Activated CD4-positive, alpha-beta T cell treated with anti-CD3 and anti-CD28 coated beads, Interleukin-2, Interleukin-4, amounts not matched to agents 100 ng/mL and 50 ng/mL, durations not matched to agents 16 hours and 8 hours (primary cell): ENCODE measurements around the gene PCP4L1.
A peak's percentile ranks its signal among the peaks of the same experiment; 100 is the strongest.
"Not testable (repeated sequence)": the region's sequence is repeated elsewhere in the genome, so short reads cannot be mapped to it uniquely, and the experiment has no call there.

Experiments
- DNase-seq: peaks from one replicate; pipeline ENCODE4 v3.0.0-alpha.2; 2020; ENCODE audit warnings: low spot score

Gene PCP4L1

GRCh38 chr1:161258439-161259344 is at the start of gene PCP4L1:
Gene PCP4L1 (plus strand): TSS chr1:161258745. CDS start chr1:161258975, 230 bp downstream.
- DNase-seq = peak; percentile 33

DNA sequence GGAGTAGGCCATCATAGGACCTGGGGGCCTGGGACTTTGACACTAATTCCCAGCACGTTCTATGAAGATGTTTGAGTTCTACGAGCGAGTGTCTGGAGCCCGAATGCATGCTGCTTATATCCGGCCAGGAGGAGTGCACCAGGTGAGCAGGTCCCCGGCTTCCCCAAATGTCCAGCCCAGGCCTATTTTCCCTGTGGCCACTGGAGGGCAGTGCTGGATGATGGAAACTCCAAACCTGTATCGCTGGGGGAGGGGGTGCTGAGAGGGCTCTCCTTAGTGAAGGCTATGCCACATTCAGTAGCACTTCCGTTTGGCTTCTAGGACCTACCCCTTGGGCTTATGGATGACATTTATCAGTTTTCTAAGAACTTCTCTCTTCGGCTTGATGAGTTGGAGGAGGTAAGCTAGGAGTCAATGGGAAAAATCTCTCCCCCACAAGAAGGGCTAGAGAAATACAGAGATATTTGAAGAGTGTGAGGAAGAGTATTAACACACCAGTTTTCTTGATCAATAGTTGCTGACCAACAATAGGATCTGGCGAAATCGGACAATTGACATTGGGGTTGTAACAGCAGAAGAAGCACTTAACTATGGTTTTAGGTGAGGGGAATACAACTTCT is 48.6 kb upstream of the PCP4L1 start:
- peak; percentile 67 for DNase-seq

- DNase-seq = no peak
These were observed 44.2 kb upstream of the PCP4L1 start for GRCh38 chr1:161214369-161214768.

DNA sequence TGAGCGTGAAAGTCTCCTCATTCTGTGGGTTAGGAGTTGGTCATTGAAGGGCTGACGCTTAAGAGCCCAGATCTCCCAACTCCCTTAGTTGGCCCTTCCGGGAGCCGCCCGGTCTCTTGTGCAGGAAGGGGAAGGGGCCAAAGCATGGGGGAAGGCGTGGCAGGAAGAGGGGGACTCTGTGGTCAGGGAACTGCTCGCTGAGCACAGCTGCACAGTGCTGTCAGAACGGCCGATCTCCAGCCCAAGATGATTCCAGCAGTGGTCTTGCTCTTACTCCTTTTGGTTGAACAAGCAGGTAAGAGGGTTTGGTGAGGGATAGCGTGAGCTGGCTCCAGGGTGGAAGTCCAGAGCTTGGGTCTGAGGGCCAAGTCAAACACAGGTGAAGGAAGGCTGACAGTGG is 43.5 kb upstream of the PCP4L1 start, which contains the start of gene FCER1G:
Gene FCER1G, plus strand, starts transcription at position 220 of the 400 bp plus-strand sequence. Its CDS starts 27 bp downstream, at position 247.
- no peak for DNase-seq

DNA sequence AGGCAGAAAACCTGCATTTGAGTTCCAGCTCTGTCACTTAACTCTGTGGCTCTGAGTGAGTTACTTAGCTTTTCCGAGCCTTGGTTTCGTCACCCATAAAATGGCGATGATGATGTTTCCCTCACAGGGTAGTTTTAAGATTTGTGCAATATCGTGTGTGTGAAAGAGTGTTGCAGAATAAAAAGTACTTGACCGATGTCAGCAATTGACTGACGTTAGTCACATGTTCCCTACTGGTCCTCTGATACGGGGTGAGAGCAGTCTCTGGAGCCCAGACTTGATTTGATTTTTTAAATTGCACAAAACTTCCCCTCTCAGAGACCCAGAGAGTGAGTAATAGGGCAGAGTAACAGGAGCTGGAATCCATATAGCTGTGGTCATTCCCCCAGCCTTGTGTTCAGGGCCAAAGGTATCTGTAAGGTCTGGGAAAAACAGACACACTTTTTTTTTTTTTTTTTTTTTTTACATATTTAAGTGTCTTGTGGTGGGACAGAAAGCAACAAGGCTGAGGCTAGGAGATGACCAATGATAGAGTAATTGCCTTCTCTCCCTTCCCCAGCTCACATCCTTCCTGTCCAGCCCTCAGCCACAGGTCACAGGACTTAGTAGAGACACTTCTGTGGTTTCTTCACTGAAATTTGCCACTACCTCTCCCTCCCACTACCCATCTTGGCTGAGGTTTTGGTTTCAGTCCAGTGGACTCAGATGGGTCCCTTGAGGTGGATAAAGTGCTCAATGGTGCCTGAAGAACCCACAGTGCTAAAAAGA is 41.4 kb upstream of the PCP4L1 start:
- DNase-seq = peak; percentile 24

- no peak for DNase-seq
These were observed 40.7 kb upstream of the PCP4L1 start for GRCh38 chr1:161217831-161218230.

- no peak for DNase-seq
These were observed 40.1 kb upstream of the PCP4L1 start for GRCh38 chr1:161218301-161219077.

DNA sequence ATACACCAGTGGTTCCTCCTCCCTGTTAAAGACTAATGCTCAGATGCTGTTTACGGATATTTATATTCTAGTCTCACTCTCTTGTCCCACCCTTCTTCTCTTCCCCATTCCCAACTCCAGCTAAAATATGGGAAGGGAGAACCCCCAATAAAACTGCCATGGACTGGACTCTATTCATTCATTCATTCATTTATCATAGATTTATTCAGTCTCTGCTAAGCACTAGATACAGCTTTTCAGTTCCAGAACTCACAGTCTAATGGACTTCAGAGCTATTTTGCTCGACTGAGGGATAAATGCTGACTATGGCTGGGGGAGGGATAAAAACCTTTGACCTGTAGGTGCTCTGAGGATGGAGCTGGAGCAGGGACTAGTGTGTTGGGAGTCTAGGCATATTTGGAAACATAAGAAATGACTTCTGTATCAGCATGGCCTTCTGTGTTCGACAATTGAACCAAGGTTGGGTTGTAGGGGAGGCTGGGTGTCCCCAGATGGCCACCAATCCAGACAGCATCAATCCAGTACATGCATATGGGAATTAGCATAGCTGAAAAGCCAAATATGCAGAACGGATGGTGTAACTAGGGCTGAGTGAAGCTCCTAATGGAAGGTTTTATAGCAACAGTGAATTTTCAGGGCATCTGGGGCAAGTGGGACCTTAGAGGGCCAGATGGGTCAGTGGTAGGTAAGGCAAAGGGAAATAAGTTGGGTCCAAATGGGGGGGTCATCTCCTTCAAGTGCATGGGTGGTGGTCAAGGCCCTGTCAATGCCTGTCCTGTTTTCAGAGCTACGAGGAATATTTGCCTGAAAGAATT is 39.3 kb upstream of the PCP4L1 start:
- no peak for DNase-seq

DNA sequence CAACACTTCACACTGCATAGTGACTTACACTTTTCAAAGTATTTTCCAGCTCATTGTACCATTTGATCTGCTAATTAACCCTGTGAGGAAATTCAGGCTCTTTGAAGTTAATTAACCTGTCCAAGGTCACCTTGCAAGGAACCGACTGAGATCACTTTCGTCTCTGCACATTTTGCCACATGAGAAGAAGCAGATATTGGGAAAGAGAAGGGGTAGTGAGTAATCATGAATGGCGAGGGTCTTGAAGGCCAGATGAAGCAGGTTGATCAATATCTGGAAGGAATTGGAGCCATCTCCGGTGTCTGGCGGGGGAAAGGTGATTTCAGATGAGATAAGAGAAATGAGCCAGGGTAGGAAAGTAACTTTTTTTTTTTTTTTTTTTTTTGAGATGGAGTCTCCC is 38.5 kb upstream of the PCP4L1 start:
- DNase-seq = no peak

GRCh38 chr1:161222175-161223019 is 36.1 kb upstream of the PCP4L1 start:
- DNase-seq = no peak

DNA sequence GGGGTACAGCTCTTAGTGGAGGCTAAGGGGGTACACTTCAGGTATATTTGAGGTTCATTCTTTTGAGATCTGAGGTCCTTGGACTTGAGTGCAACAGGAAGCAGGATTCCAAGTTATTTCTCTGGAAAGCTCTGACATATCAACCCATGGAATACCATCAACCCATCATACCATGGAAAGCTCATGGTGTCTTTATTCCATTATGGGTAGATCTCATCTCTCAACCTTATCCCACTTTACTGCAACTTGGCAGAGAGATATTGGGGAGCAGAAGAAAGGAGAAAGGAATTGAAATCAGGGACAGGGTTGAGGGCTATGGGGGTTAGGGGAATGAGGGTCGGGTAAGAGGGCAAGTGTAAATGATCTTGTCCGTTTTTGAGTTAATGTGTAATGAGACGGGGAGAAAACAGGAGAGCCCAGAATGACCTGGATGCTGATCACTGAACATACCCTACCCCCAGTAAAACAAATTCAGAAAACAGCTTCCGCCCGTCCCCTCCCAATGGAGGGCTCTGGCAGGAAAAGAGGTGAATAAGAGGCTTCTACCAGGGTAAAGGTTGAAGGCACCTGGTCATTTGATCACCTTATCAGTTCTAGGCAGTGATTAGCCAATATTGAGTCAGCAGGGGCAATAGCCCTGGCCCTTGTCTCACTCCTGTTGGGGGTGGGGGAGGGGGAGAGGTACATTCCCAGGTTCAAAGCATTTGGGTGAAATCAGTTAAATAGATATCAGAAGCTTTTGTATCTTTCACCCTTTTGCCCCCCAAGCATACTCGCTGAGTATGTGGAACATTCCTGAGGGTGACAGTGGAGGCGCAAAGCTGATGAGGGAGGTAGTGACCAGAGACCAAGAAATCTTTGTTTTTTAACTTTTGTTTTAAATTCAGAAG is 34.5 kb upstream of the PCP4L1 start:
- no peak for DNase-seq

GRCh38 chr1:161224695-161225087 is 33.9 kb upstream of the PCP4L1 start:
- DNase-seq = not testable (repeated sequence)

GRCh38 chr1:161225178-161225533 is 33.4 kb upstream of the PCP4L1 start:
- no peak for DNase-seq

DNA sequence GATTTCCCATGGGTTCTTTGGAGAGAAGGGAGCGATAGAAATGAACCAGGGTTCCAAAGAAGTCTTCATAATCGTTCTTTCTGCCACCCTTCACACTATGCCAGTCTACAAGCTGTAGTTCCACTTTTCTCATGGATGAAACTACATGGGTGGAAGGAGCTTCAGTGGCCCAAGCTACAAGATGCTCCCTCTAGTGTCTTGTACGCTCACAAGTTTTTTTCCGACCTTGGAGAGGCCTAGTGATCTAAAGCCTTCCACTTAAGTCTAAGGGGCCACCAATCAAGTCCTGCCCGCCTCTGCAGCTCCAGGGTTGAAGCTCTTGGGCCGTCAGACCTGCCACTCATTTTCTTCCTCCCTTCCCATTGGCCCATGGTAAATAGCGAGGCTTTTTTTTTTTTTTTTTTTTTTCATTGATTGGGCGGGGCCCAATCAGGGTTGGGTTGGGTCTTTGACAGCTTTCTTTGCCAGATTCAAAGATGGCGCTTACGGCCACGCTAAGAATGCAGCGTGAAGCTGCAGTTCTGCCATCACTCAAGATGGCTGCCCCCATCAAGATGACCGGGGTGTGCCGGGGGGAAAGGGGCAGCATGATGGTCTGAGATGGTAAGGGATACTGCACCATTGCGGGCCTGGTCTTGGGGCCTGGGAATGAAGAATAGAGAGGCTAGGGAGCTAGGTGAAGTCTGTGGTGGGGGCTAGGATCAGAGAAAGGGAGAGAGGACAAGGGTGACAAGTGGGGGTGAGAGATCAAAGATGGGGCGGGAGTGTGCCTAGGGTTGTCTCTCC is 32.8 kb upstream of the PCP4L1 start, which contains the start of gene TOMM40L:
Gene TOMM40L, plus strand, starts transcription at position 527 of the 786 bp plus-strand sequence. CDS start 430 bp downstream, outside the sequence.
- peak; percentile 96 for DNase-seq

DNA sequence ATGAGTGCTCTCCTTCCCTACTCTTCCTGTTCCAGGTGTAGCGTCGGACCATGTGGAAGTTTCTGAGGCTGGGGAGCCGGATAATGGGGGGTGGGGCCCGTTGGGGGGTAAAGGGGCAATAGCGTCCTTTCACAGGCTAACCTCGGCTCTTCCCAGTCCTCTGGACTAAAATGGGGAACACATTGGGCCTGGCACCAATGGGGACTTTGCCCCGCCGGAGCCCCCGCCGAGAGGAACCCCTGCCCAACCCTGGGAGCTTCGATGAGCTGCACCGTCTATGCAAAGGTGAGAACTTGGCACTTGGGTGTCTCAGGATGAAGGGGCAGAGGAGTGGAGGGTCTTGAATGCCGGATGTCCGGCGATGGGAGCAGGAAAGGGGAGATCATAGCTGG is 32.2 kb upstream of the PCP4L1 start:
- DNase-seq = no peak

- DNase-seq = no peak
These were observed 31.8 kb upstream of the PCP4L1 start for GRCh38 chr1:161226759-161227158.

- peak; percentile 89 for DNase-seq
These were observed 31.2 kb upstream of the PCP4L1 start for GRCh38 chr1:161227196-161227871.
